Hepatocyte (in vitro differentiated cells): Measurements from ENCODE around the gene COL19A1. TPM values are rescaled to one million over a fixed set of nuclear protein-coding genes. Genes with fewer than 3 reads are reported as not detected.

Experiments
- DNase-seq: peaks from one replicate; pipeline ENCODE4 v3.0.0-alpha.2; 2016; ENCODE audit warnings: low spot score
- H2AFZ ChIP-seq: fragments of 200-600 bp; sonication (generic); 2 replicates; pipeline ENCODE4 v1.6.0; 2016; ENCODE audit warnings: antibody characterized with exemption, mild to moderate bottlenecking
- H3K27ac ChIP-seq: fragments of 200-600 bp; sonication (generic); 2 replicates; pipeline ENCODE4 v1.5.1; 2016; ENCODE audit warnings: mild to moderate bottlenecking
- H3K27me3 ChIP-seq: fragments of 200-600 bp; sonication (generic); 2 replicates; pipeline ENCODE4 v1.6.1; 2016
- H3K36me3 ChIP-seq: fragments of 200-600 bp; sonication (generic); replicated peaks from 2 replicates; pipeline ENCODE4 v1.5.1; 2016; ENCODE audit warnings: low read depth; ENCODE audit not compliant: insufficient read depth
- H3K4me1 ChIP-seq: fragments of 200-600 bp; sonication (generic); 2 replicates; pipeline ENCODE4 v1.5.1; 2016; ENCODE audit warnings: mild to moderate bottlenecking, moderate library complexity; ENCODE audit not compliant: insufficient read depth
- H3K4me2 ChIP-seq: fragments of 200-600 bp; sonication (generic); 2 replicates; pipeline ENCODE4 v1.6.0; 2016
- H3K4me3 ChIP-seq: fragments of 200-600 bp; sonication (generic); 2 replicates; pipeline ENCODE4 v1.5.1; 2016; ENCODE audit warnings: mild to moderate bottlenecking
- H3K79me2 ChIP-seq: fragments of 200-600 bp; sonication (generic); 2 replicates; pipeline ENCODE4 v1.6.0; 2017; ENCODE audit warnings: mild to moderate bottlenecking
- H3K9me2 ChIP-seq: fragments of 200-600 bp; sonication (generic); replicated peaks from 2 replicates; pipeline ENCODE4 v1.6.0; 2017; ENCODE audit warnings: mild to moderate bottlenecking; ENCODE audit not compliant: insufficient read depth
- H3K9me3 ChIP-seq: fragments of 200-600 bp; sonication (generic); 2 replicates; pipeline ENCODE4 v1.5.1; 2016; ENCODE audit warnings: low read depth, mild to moderate bottlenecking
- H4K20me1 ChIP-seq: fragments of 200-600 bp; sonication (generic); 2 replicates; pipeline ENCODE4 v1.6.0; 2016; ENCODE audit warnings: mild to moderate bottlenecking; ENCODE audit not compliant: insufficient read depth, poor library complexity, severe bottlenecking
- CTCF ChIP-seq: fragments of 200-600 bp; sonication (generic); IDR thresholded peaks from 2 replicates; pipeline ENCODE4 v1.5.1; 2016; ENCODE audit warnings: antibody characterized with exemption, mild to moderate bottlenecking; ENCODE audit not compliant: poor library complexity
- EZH2 ChIP-seq: fragments of 200-600 bp; sonication (generic); IDR thresholded peaks from 2 replicates; pipeline ENCODE4 v1.6.1; 2016; ENCODE audit warnings: antibody characterized with exemption, mild to moderate bottlenecking, borderline replicate concordance
- EZH2phosphoT487 ChIP-seq: fragments of 200-600 bp; sonication (generic); IDR thresholded peaks from one replicate; pipeline ENCODE4 v1.6.1; 2018; ENCODE audit warnings: antibody characterized with exemption, mild to moderate bottlenecking, low read depth, moderate library complexity; ENCODE audit not compliant: unreplicated experiment, severe bottlenecking
- WGBS: methylation state at CpG from one replicate; pipeline ENCODE4 v1.1.6; 2016; ENCODE audit warnings: low lambda C conversion rate; ENCODE audit errors: missing lambda C conversion rate; 5-methylcytosine and 5-hydroxymethylcytosine counted together
- polyA plus RNA-seq: library from polyadenylated mRNA; unstranded; fragments of >200 nt; fragmentation: Nextera tagmentation; extraction: Ambion mirVana; gene quantifications from 2 replicates; pipeline ENCODE4 v1.2.1, GENCODE V29; 2016
- total RNA-seq: library from RNA; depleted of rRNA; stranded (reverse); fragments of >200 nt; gene quantifications from 2 replicates; pipeline ENCODE4 v1.2.3, GENCODE V29; 2014

Gene COL19A1
- total and polyA plus RNA-seq, 2 experiments from 2014 or later: 1.1 to 1.2 TPM

GRCh38 chr6:70241031-70241430, 374.7 kb downstream of the COL19A1 start:
- no peak overlapping the region for H2AFZ ChIP-seq
- H3K27ac ChIP-seq: no peak overlapping the region
- no peaks in the 10 kb centered on the region for H3K79me2 ChIP-seq
- WGBS: 57% methylated on average over 3 of the region's 3 CpGs
- H4K20me1 ChIP-seq: no peaks in the 10 kb centered on the region
- no peaks in the 10 kb centered on the region for H3K9me2 ChIP-seq
- no peaks in the 10 kb centered on the region for H3K27me3 ChIP-seq
- H3K4me3 ChIP-seq: no peak overlapping the region
- H3K36me3 ChIP-seq: no peaks in the 10 kb centered on the region
- DNase-seq: no peak
- H3K4me1 ChIP-seq: no peaks in the 10 kb centered on the region
- no peaks in the 10 kb centered on the region for H3K9me3 ChIP-seq
- H3K4me2 ChIP-seq: no peak overlapping the region
- TF ChIP-seq EZH2phosphoT487: no peak
- TF ChIP-seq CTCF: no peak
- TF ChIP-seq EZH2: no peak

GRCh38 chr6:70241991-70242420, 375.6 kb downstream of the COL19A1 start:
- H3K79me2 ChIP-seq: no peaks in the 10 kb centered on the region
- H3K9me3 ChIP-seq: no peaks in the 10 kb centered on the region
- 80% methylated on average over 7 of the region's 7 CpGs for WGBS
- no peaks in the 10 kb centered on the region for H3K9me2 ChIP-seq
- TF ChIP-seq EZH2phosphoT487 (no peak), CTCF (no peak), EZH2 (no peak)
- H3K27me3 ChIP-seq: no peaks in the 10 kb centered on the region
- no peaks in the 10 kb centered on the region for H3K4me1 ChIP-seq
- H4K20me1 ChIP-seq: no peaks in the 10 kb centered on the region
- no peak overlapping the region for H3K4me3 ChIP-seq
- peak; percentile 22 for DNase-seq
- H3K27ac ChIP-seq: no peak overlapping the region
- no peaks in the 10 kb centered on the region for H3K36me3 ChIP-seq
- H2AFZ ChIP-seq: no peak overlapping the region
- H3K4me2 ChIP-seq: no peak overlapping the region

- Histone ChIP-seq H3K36me3 (no peaks in the 10 kb centered on the region), H3K4me1 (no peaks in the 10 kb centered on the region), H4K20me1 (no peaks in the 10 kb centered on the region), H3K79me2 (no peaks in the 10 kb centered on the region), H3K4me2 (no peak overlapping the region), H3K9me3 (no peaks in the 10 kb centered on the region), H3K9me2 (no peaks in the 10 kb centered on the region), H3K27ac (no peak overlapping the region), H2AFZ (no peak overlapping the region), H3K4me3 (no peak overlapping the region), H3K27me3 (no peaks in the 10 kb centered on the region)
- WGBS: 91% methylated on average over 7 of the region's 7 CpGs
- TF ChIP-seq EZH2phosphoT487 (no peak), CTCF (no peak), EZH2 (no peak)
- DNase-seq: no peak
Measured at GRCh38 chr6:70246118-70246517, 379.8 kb downstream of the COL19A1 start.

- Histone ChIP-seq H3K9me2 (no peaks in the 10 kb centered on the region), H3K4me2 (no peak overlapping the region), H2AFZ (no peak overlapping the region), H3K9me3 (no peaks in the 10 kb centered on the region), H4K20me1 (no peaks in the 10 kb centered on the region), H3K4me1 (no peaks in the 10 kb centered on the region), H3K79me2 (no peaks in the 10 kb centered on the region), H3K27me3 (no peaks in the 10 kb centered on the region), H3K36me3 (no peaks in the 10 kb centered on the region), H3K4me3 (no peak overlapping the region), H3K27ac (no peak overlapping the region)
- no peak for DNase-seq
- TF ChIP-seq EZH2phosphoT487: no peak
- no peak for TF ChIP-seq EZH2
- no peak for TF ChIP-seq CTCF
- WGBS: 80% methylated on average over 2 of the region's 2 CpGs
Measured at GRCh38 chr6:70252604-70253003, 386.2 kb downstream of the COL19A1 start.
